ENCODE data around the gene USP6NL. TPM values are rescaled to one million over a fixed set of nuclear protein-coding genes. Genes with fewer than 3 reads are reported as not detected.
A peak's percentile ranks its signal among the peaks of the same experiment; 100 is the strongest.

The USP6NL gene
- total RNA-seq, 1 experiment from 2014 or later = 38.7 TPM

- ChIA-PET POLR2A (ENCODE audit: low non-redundant PET) (no interaction called here), CTCF (no interaction called here)
- no peak overlapping the region for H3K4me3 ChIP-seq (ENCODE audit: low read depth, low read length, poor library complexity, severe bottlenecking)
- no peaks in the 10 kb centered on the region for H3K27me3 ChIP-seq (replicated peaks; ENCODE audit: insufficient read depth, low read depth, low read length, poor library complexity)
- intact Hi-C loops (cut with micrococcal nuclease; ENCODE audit: unreplicated experiment) = no loop called here
- DNase-seq (ENCODE audit: low spot score) = peak; percentile 53
- no peak for TF ChIP-seq EZH2 (IDR thresholded peaks at IDR 0.05; ENCODE audit: borderline replicate concordance, low read depth, low read length, poor library complexity, severe bottlenecking)
- TF ChIP-seq, protein P1, sequence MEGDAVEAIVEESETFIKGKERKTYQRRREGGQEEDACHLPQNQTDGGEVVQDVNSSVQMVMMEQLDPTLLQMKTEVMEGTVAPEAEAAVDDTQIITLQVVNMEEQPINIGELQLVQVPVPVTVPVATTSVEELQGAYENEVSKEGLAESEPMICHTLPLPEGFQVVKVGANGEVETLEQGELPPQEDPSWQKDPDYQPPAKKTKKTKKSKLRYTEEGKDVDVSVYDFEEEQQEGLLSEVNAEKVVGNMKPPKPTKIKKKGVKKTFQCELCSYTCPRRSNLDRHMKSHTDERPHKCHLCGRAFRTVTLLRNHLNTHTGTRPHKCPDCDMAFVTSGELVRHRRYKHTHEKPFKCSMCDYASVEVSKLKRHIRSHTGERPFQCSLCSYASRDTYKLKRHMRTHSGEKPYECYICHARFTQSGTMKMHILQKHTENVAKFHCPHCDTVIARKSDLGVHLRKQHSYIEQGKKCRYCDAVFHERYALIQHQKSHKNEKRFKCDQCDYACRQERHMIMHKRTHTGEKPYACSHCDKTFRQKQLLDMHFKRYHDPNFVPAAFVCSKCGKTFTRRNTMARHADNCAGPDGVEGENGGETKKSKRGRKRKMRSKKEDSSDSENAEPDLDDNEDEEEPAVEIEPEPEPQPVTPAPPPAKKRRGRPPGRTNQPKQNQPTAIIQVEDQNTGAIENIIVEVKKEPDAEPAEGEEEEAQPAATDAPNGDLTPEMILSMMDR (conservative IDR thresholded peaks at IDR 0.05; ENCODE audit: low read depth, low read length) = no peak
- no peak overlapping the region for H3K27ac ChIP-seq (ENCODE audit: low read depth, low read length, poor library complexity, severe bottlenecking)
- peaks cover 8% of the 10 kb centered on the region for H3K4me1 ChIP-seq (ENCODE audit: insufficient read depth, low read length, poor library complexity, severe bottlenecking)
- BruUV-seq (replicated peaks) = no TSS peak
- no peaks in the 10 kb centered on the region for H3K36me3 ChIP-seq (ENCODE audit: insufficient read depth, low read length, poor library complexity, severe bottlenecking)
- H3K9me3 ChIP-seq (ENCODE audit: low read depth, low read length, poor library complexity, severe bottlenecking) = no peaks in the 10 kb centered on the region
Observed at GRCh38 chr10:11636697-11637303, 25.4 kb upstream of the USP6NL start.

GRCh38 chr10:11631890-11632587 is 20.6 kb upstream of the USP6NL start:
- no peak for DNase-seq (ENCODE audit: low spot score)
- CTCF ChIA-PET = no interaction called here
- BruUV-seq (replicated peaks) = no TSS peak

GRCh38 chr10:11631291-11631690 is 19.8 kb upstream of the USP6NL start:
- no peak for DNase-seq (ENCODE audit: low spot score)
- Histone ChIP-seq H3K27me3 (replicated peaks; ENCODE audit: insufficient read depth, low read depth, low read length, poor library complexity) (no peaks in the 10 kb centered on the region), H3K4me3 (ENCODE audit: low read depth, low read length, poor library complexity, severe bottlenecking) (no peak overlapping the region), H3K27ac (ENCODE audit: low read depth, low read length, poor library complexity, severe bottlenecking) (no peak overlapping the region), H3K36me3 (ENCODE audit: insufficient read depth, low read length, poor library complexity, severe bottlenecking) (no peaks in the 10 kb centered on the region), H3K9me3 (ENCODE audit: low read depth, low read length, poor library complexity, severe bottlenecking) (no peaks in the 10 kb centered on the region), H3K4me1 (ENCODE audit: insufficient read depth, low read length, poor library complexity, severe bottlenecking) (no peaks in the 10 kb centered on the region)
- no TSS peak for BruUV-seq (replicated peaks)
- ChIA-PET POLR2A (ENCODE audit: low non-redundant PET) (no interaction called here), CTCF (no interaction called here)
- intact Hi-C loops (cut with micrococcal nuclease; ENCODE audit: unreplicated experiment) = no loop called here
- no peak for TF ChIP-seq EZH2 (IDR thresholded peaks at IDR 0.05; ENCODE audit: borderline replicate concordance, low read depth, low read length, poor library complexity, severe bottlenecking)
- TF ChIP-seq, protein P1 (conservative IDR thresholded peaks at IDR 0.05; ENCODE audit: low read depth, low read length) = no peak

More at GRCh38 chr10:11631890-11632587, 20.6 kb upstream of the USP6NL start:
- H3K27me3 ChIP-seq (replicated peaks; ENCODE audit: insufficient read depth, low read depth, low read length, poor library complexity) = no peaks in the 10 kb centered on the region
- H3K4me1 ChIP-seq (ENCODE audit: insufficient read depth, low read length, poor library complexity, severe bottlenecking) = peaks cover 6% of the 10 kb centered on the region
- POLR2A ChIA-PET (ENCODE audit: low non-redundant PET) = no interaction called here
- no peak overlapping the region for H3K4me3 ChIP-seq (ENCODE audit: low read depth, low read length, poor library complexity, severe bottlenecking)
- intact Hi-C loops (cut with micrococcal nuclease; ENCODE audit: unreplicated experiment) = no loop called here
- H3K9me3 ChIP-seq (ENCODE audit: low read depth, low read length, poor library complexity, severe bottlenecking) = no peaks in the 10 kb centered on the region
- H3K36me3 ChIP-seq (ENCODE audit: insufficient read depth, low read length, poor library complexity, severe bottlenecking) = no peaks in the 10 kb centered on the region
- TF ChIP-seq, protein P1 (conservative IDR thresholded peaks at IDR 0.05; ENCODE audit: low read depth, low read length) = no peak
- no peak for TF ChIP-seq EZH2 (IDR thresholded peaks at IDR 0.05; ENCODE audit: borderline replicate concordance, low read depth, low read length, poor library complexity, severe bottlenecking)
- H3K27ac ChIP-seq (ENCODE audit: low read depth, low read length, poor library complexity, severe bottlenecking) = no peak overlapping the region

Data from A673 (cell line).